Left renal cortex interstitium (tissue), 4 donors: ENCODE results near the gene LRIG2. TPM values are rescaled to one million over a fixed set of nuclear protein-coding genes. Genes with fewer than 3 reads are reported as not detected.
"Not testable (repeated sequence)": the region's sequence is repeated elsewhere in the genome, so short reads cannot be mapped to it uniquely, and the experiment has no call there.

Source experiments
- DNase-seq, 4 donors: peaks; one replicate each; pipeline ENCODE4 v3.0.0-alpha.2; 2013; ENCODE audit warnings: low read depth in 4 of 4, low spot score in 2 of 4, missing footprints in 1 of 4
- polyA plus RNA-seq, 4 donors: library from polyadenylated mRNA; unstranded; fragments of 120-200 nt; gene quantifications; one replicate each; pipeline ENCODE4 v1.2.1, GENCODE V29; 2013; ENCODE audit not compliant: insufficient read length in 4 of 4

Gene LRIG2
- 10 to 100 TPM; 13.9 to 24.2 (median 18.8) TPM for polyA plus RNA-seq

GRCh38 chr1:113072757-113073478 lies at the start of gene LRIG2:
Gene LRIG2, plus strand, starts transcription at chr1:113073198. Its CDS starts 209 bp downstream, at chr1:113073407.
- peak; percentile 94 to 97 (median 96) for DNase-seq

- not testable (repeated sequence) for DNase-seq
Measured at GRCh38 chr1:113023316-113023715, 49.7 kb upstream of the LRIG2 start.

- peak in 1 of 4 donors; percentile 43 for DNase-seq
Measured at GRCh38 chr1:113027007-113027406, 46.0 kb upstream of the LRIG2 start.

GRCh38 chr1:113027449-113027848 lies 45.5 kb upstream of the LRIG2 start:
- no peak for DNase-seq

GRCh38 chr1:113029822-113030221 lies 43.2 kb upstream of the LRIG2 start:
- DNase-seq: no peak

GRCh38 chr1:113031171-113031933 lies 41.6 kb upstream of the LRIG2 start:
- no peak for DNase-seq

GRCh38 chr1:113035086-113035485 lies 37.9 kb upstream of the LRIG2 start:
- no peak for DNase-seq

- no peak for DNase-seq
Measured at GRCh38 chr1:113036639-113037321, 36.2 kb upstream of the LRIG2 start.

GRCh38 chr1:113040041-113040440 lies 33.0 kb upstream of the LRIG2 start:
- DNase-seq: no peak

GRCh38 chr1:113040718-113041412 lies 32.1 kb upstream of the LRIG2 start:
- DNase-seq: no peak

- no peak for DNase-seq
Measured at GRCh38 chr1:113041569-113042284, 31.3 kb upstream of the LRIG2 start.

GRCh38 chr1:113042285-113043143 lies 30.5 kb upstream of the LRIG2 start:
- peak in 1 of 4 donors; percentile 61 for DNase-seq

GRCh38 chr1:113043144-113043488 lies 29.9 kb upstream of the LRIG2 start:
- DNase-seq: not testable (repeated sequence)

GRCh38 chr1:113046569-113046968 lies 26.4 kb upstream of the LRIG2 start:
- no peak for DNase-seq

GRCh38 chr1:113048064-113048463 lies 24.9 kb upstream of the LRIG2 start:
- DNase-seq: no peak

- no peak for DNase-seq
Measured at GRCh38 chr1:113053344-113054126, 19.5 kb upstream of the LRIG2 start.

- DNase-seq: no peak
Measured at GRCh38 chr1:113055570-113055969, 17.4 kb upstream of the LRIG2 start.

GRCh38 chr1:113057006-113057405 lies 16.0 kb upstream of the LRIG2 start:
- no peak for DNase-seq
